H1 (cell line): Measurements from ENCODE around the gene SMAD7. TPM values are rescaled to one million over a fixed set of nuclear protein-coding genes. Genes with fewer than 3 reads are reported as not detected.
A peak's percentile ranks its signal among the peaks of the same experiment; 100 is the strongest.

Experiments
- BACH1 ChIP-seq: IDR thresholded peaks from 2 replicates; pipeline ENCODE4 v1.6.1; 2012; ENCODE audit warnings: low read length, improper control_type of control experiment
- CBX8 ChIP-seq: fragments of 300-800, 300-1000 bp; sonication (generic); IDR thresholded peaks from 2 replicates; pipeline ENCODE4 v1.7.1; 2016; ENCODE audit warnings: low read depth, low read length, borderline replicate concordance
- CEBPB ChIP-seq: IDR thresholded peaks from 2 replicates; pipeline ENCODE4 v1.6.1; 2012; ENCODE audit warnings: low read depth, low read length
- CHD2 ChIP-seq: IDR thresholded peaks from 2 replicates; pipeline ENCODE4 v1.6.1; 2012; ENCODE audit warnings: low read length, improper control_type of control experiment
- CTBP2 ChIP-seq: IDR thresholded peaks from 2 replicates; pipeline ENCODE4 v1.7.0; 2011; ENCODE audit warnings: borderline replicate concordance, mild to moderate bottlenecking, moderate library complexity, mixed read lengths, low read length; ENCODE audit not compliant: insufficient read depth, insufficient read length
- CTCF ChIP-seq, 3 experiments: IDR thresholded peaks; 1 replicate in 2 of 3; 2 replicates in 1 of 3; pipeline versions ENCODE4 v1.5.1 to v1.6.1; 2011; ENCODE audit warnings: low read length in 3 of 3, mild to moderate bottlenecking in 3 of 3, inconsistent platforms in 2 of 3, low read depth in 1 of 3, moderate library complexity in 1 of 3; ENCODE audit not compliant: insufficient read depth in 1 of 3; ENCODE audit errors: control extremely low read depth in 1 of 3
- EZH2 ChIP-seq: fragments of 200-600 bp; sonication (generic); IDR thresholded peaks from 2 replicates; pipeline ENCODE4 v1.7.1; 2012; ENCODE audit warnings: low read depth, mild to moderate bottlenecking, moderate library complexity, low read length, inconsistent platforms; ENCODE audit not compliant: severe bottlenecking
- FOSL1 ChIP-seq: IDR thresholded peaks from 2 replicates; pipeline ENCODE4 v1.6.1; 2011; ENCODE audit warnings: mild to moderate bottlenecking, low read depth, low read length, moderate library complexity; ENCODE audit not compliant: insufficient read depth
- HDAC2 ChIP-seq, 2 experiments: fragments of 300-600 bp in 1 of 2; sonication (generic) in 1 of 2; IDR thresholded peaks; 2 replicates each; pipeline ENCODE4 v1.6.1; 2011 to 2012; ENCODE audit warnings: low read depth in 2 of 2, low read length in 2 of 2, mild to moderate bottlenecking in 2 of 2, moderate library complexity in 2 of 2, borderline replicate concordance in 1 of 2, inconsistent platforms in 1 of 2
- JUND ChIP-seq: IDR thresholded peaks from 2 replicates; pipeline ENCODE4 v1.6.1; 2011; ENCODE audit warnings: mild to moderate bottlenecking, improper control_type of control experiment, low read length
- KDM1A ChIP-seq: fragments of 200-600, 300-600 bp; sonication (generic); IDR thresholded peaks from 2 replicates; pipeline ENCODE4 v1.7.1; 2016; ENCODE audit warnings: mild to moderate bottlenecking, low read length, borderline replicate concordance
- PHF8 ChIP-seq: fragments of 200-600 bp; sonication (generic); conservative IDR thresholded peaks from 2 replicates; pipeline ENCODE4 v1.7.1; 2012; ENCODE audit warnings: low read depth, mild to moderate bottlenecking, inconsistent platforms, low read length, moderate library complexity
- POLR2AphosphoS5 ChIP-seq: IDR thresholded peaks from 2 replicates; pipeline ENCODE4 v1.6.1; 2011; ENCODE audit warnings: low read depth, low read length
- RAD21 ChIP-seq, 2 experiments: IDR thresholded peaks in 1 of 2; conservative IDR thresholded peaks in 1 of 2; 2 replicates each; pipeline ENCODE4 v1.6.1; 2011; ENCODE audit warnings: low read depth in 2 of 2, low read length in 2 of 2, improper control_type of control experiment in 1 of 2, inconsistent platforms in 1 of 2, mild to moderate bottlenecking in 1 of 2, moderate library complexity in 1 of 2
- RFX5 ChIP-seq: IDR thresholded peaks from 2 replicates; pipeline ENCODE4 v1.6.1; 2011; ENCODE audit warnings: low read depth, low read length, improper control_type of control experiment, borderline replicate concordance
- SIN3A ChIP-seq, 2 experiments: IDR thresholded peaks in 1 of 2; conservative IDR thresholded peaks in 1 of 2; 2 replicates each; pipeline ENCODE4 v1.6.1; 2011 to 2012; ENCODE audit warnings: low read length in 2 of 2, improper control_type of control experiment in 1 of 2, low read depth in 1 of 2, mild to moderate bottlenecking in 1 of 2
- SRF ChIP-seq: IDR thresholded peaks from 2 replicates; pipeline ENCODE4 v1.6.1; 2011; ENCODE audit warnings: mild to moderate bottlenecking, low read depth, low read length, moderate library complexity
- TBP ChIP-seq: IDR thresholded peaks from 2 replicates; pipeline ENCODE4 v1.6.1; 2011; ENCODE audit warnings: low read depth, low read length, improper control_type of control experiment
- polyA plus RNA-seq, 7 experiments: library from polyadenylated mRNA; depleted of rRNA in 3 of 7; stranded (reverse) in 5 of 7; unstranded in 2 of 7; fragments of >200 nt in 5 of 7; fragments of 200-250 nt in 2 of 7; gene quantifications; 1 replicate in 5 of 7; 2 replicates in 1 of 7; 4 replicates in 1 of 7; pipeline versions ENCODE4 v1.2.1 to v1.2.3, GENCODE V29; 2011 to 2013; ENCODE audit warnings: missing spikeins in 2 of 7, mixed read lengths in 2 of 7
- total RNA-seq: library from RNA; stranded (reverse); fragmentation: NEBNext Ultra II Directional; extraction: Animal tissue kit (Norgen Biotek cat#: 25700); gene quantifications from 2 replicates; pipeline ENCODE4 v1.2.1, GENCODE V29; 2021
- TF ChIP-seq, protein P1 (sequence below): IDR thresholded peaks from 2 replicates; pipeline ENCODE4 v1.6.1; 2012; ENCODE audit warnings: low read length, inconsistent platforms

Gene SMAD7
- total and polyA plus RNA-seq, 2 of the 8 experiments (the other 6 are each of a cell fraction or from before 2014, with no cell fraction given): 6.5 to 15.5 TPM

- no peak for TF ChIP-seq CTBP2
- TF ChIP-seq SIN3A (conservative IDR thresholded peaks at IDR 0.05 in 1 of 2, IDR thresholded peaks at IDR 0.05 in 1 of 2; ENCODE audit: low read depth in 1 of 2, low read length in 2 of 2): no peak
- no peak for TF ChIP-seq CTCF (IDR thresholded peaks at IDR 0.05; ENCODE audit: control extremely low read depth in 1 of 3, insufficient read depth in 1 of 3, low read depth in 1 of 3, low read length in 3 of 3)
- no peak for TF ChIP-seq CBX8
- no peak for TF ChIP-seq HDAC2 (IDR thresholded peaks at IDR 0.05; ENCODE audit: borderline replicate concordance in 1 of 2, low read depth in 2 of 2, low read length in 2 of 2)
- TF ChIP-seq TBP: no peak
- no peak; a peak in 1 of 4 replicates for TF ChIP-seq RAD21 (IDR thresholded peaks at IDR 0.05 in 1 of 2, conservative IDR thresholded peaks at IDR 0.05 in 1 of 2; ENCODE audit: low read depth in 2 of 2, low read length in 2 of 2)
- no peak for TF ChIP-seq EZH2
- TF ChIP-seq, protein P1, sequence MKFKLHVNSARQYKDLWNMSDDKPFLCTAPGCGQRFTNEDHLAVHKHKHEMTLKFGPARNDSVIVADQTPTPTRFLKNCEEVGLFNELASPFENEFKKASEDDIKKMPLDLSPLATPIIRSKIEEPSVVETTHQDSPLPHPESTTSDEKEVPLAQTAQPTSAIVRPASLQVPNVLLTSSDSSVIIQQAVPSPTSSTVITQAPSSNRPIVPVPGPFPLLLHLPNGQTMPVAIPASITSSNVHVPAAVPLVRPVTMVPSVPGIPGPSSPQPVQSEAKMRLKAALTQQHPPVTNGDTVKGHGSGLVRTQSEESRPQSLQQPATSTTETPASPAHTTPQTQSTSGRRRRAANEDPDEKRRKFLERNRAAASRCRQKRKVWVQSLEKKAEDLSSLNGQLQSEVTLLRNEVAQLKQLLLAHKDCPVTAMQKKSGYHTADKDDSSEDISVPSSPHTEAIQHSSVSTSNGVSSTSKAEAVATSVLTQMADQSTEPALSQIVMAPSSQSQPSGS: no peak
- TF ChIP-seq SRF: no peak
- peak; percentile 59; the same call in 1 of the 2 replicates for TF ChIP-seq PHF8
- TF ChIP-seq JUND: no peak
- TF ChIP-seq POLR2AphosphoS5: no peak
- no peak for TF ChIP-seq FOSL1
- TF ChIP-seq CHD2: no peak
- TF ChIP-seq KDM1A: no peak
- no peak for TF ChIP-seq BACH1
- TF ChIP-seq RFX5: no peak
- TF ChIP-seq CEBPB: no peak
These were observed 24.5 kb upstream of the SMAD7 start (continued) for GRCh38 chr18:48975120-48975816.
